GM23248 (cell line): ENCODE data around the gene SSNA1. TPM values are rescaled to one million over a fixed set of nuclear protein-coding genes. Genes with fewer than 3 reads are reported as not detected.

Source experiments
- DNase-seq: peaks from one replicate; pipeline ENCODE4 v3.0.0-alpha.2; 2015
- H2AFZ ChIP-seq: fragments of 200-600 bp; sonication (generic); 2 replicates; pipeline ENCODE4 v1.6.1; 2016; ENCODE audit warnings: antibody characterized with exemption
- H3F3A ChIP-seq: fragments of 200-600 bp; sonication (generic); 2 replicates; pipeline ENCODE4 v1.6.1; 2016; ENCODE audit warnings: mild to moderate bottlenecking, antibody characterized with exemption, mixed run types; ENCODE audit not compliant: insufficient read depth
- H3K27ac ChIP-seq: fragments of 200-600 bp; sonication (generic); 2 replicates; pipeline ENCODE4 v1.5.1; 2016; ENCODE audit warnings: mild to moderate bottlenecking
- H3K27me3 ChIP-seq: fragments of 200-600 bp; sonication (generic); replicated peaks from 2 replicates; pipeline ENCODE4 v1.6.1; 2016; ENCODE audit warnings: mild to moderate bottlenecking; ENCODE audit not compliant: insufficient read depth
- H3K36me3 ChIP-seq: fragments of 200-600 bp; sonication (generic); 2 replicates; pipeline ENCODE4 v1.6.1; 2016; ENCODE audit warnings: low read depth, mild to moderate bottlenecking
- H3K4me1 ChIP-seq: fragments of 200-600 bp; sonication (generic); 2 replicates; pipeline ENCODE4 v1.6.1; 2016; ENCODE audit warnings: mild to moderate bottlenecking; ENCODE audit not compliant: insufficient read depth
- H3K4me2 ChIP-seq: fragments of 200-600 bp; sonication (generic); one replicate; pipeline ENCODE4 v1.6.1; 2016; ENCODE audit warnings: mild to moderate bottlenecking; ENCODE audit not compliant: unreplicated experiment
- H3K4me3 ChIP-seq: fragments of 200-600 bp; sonication (generic); 2 replicates; pipeline ENCODE4 v1.5.1; 2016; ENCODE audit warnings: mild to moderate bottlenecking
- H3K79me2 ChIP-seq: fragments of 200-600 bp; sonication (generic); 2 replicates; pipeline ENCODE4 v1.6.1; 2016; ENCODE audit warnings: mild to moderate bottlenecking; ENCODE audit not compliant: insufficient read depth
- H3K9ac ChIP-seq: fragments of 200-600 bp; sonication (generic); 2 replicates; pipeline ENCODE4 v1.6.1; 2016; ENCODE audit warnings: mild to moderate bottlenecking
- H3K9me2 ChIP-seq: fragments of 200-600 bp; sonication (generic); 2 replicates; pipeline ENCODE4 v1.6.1; 2016; ENCODE audit warnings: mixed run types, mild to moderate bottlenecking, moderate library complexity; ENCODE audit not compliant: insufficient read depth
- H3K9me3 ChIP-seq: fragments of 200-600 bp; sonication (generic); one replicate; pipeline ENCODE4 v1.6.1; 2017; ENCODE audit warnings: low read depth
- H4K20me1 ChIP-seq: fragments of 200-600 bp; sonication (generic); 2 replicates; pipeline ENCODE4 v1.6.0; 2016; ENCODE audit not compliant: insufficient read depth
- EZH2 ChIP-seq: fragments of 200-600 bp; sonication (generic); IDR thresholded peaks from 2 replicates; pipeline ENCODE4 v1.6.1; 2018; ENCODE audit warnings: antibody characterized with exemption, mild to moderate bottlenecking; ENCODE audit not compliant: insufficient read depth, poor library complexity, severe bottlenecking
- EZH2phosphoT487 ChIP-seq: fragments of 200-600 bp; sonication (generic); IDR thresholded peaks from 2 replicates; pipeline ENCODE4 v1.6.1; 2018; ENCODE audit warnings: antibody characterized with exemption, moderate library complexity, mild to moderate bottlenecking, low read depth; ENCODE audit not compliant: insufficient read depth
- WGBS, 2 experiments: methylation state at CpG; one replicate each; pipeline ENCODE4 v1.1.6; 2015 to 2017; ENCODE audit warnings: low lambda C conversion rate in 2 of 2, low coverage in 1 of 2; ENCODE audit errors: missing lambda C conversion rate in 2 of 2; 5-methylcytosine and 5-hydroxymethylcytosine counted together
- in situ Hi-C: fragments of 300-500 bp; cut with MboI; formaldehyde crosslinking; loops from 2 replicates; pipeline ENCODE4 v1.15.0; 2020
- polyA plus RNA-seq: library from polyadenylated mRNA; unstranded; fragments of >200 nt; fragmentation: Nextera tagmentation; extraction: Ambion mirVana; gene quantifications from 2 replicates; pipeline ENCODE4 v1.2.1, GENCODE V29; 2016
- total RNA-seq: library from RNA; depleted of rRNA; stranded (reverse); fragments of >200 nt; shearing (Covaris generic); gene quantifications from 2 replicates; pipeline ENCODE4 v1.2.3, GENCODE V29; 2014

Gene SSNA1
- total and polyA plus RNA-seq, 2 experiments from 2014 or later: 93.1 to 105 TPM

GRCh38 chr9:137190315-137190856 lies 1.9 kb downstream of the SSNA1 start:
- Histone ChIP-seq H2AFZ (no peak overlapping the region), H3K9ac (peak overlapping the region; percentile 93), H4K20me1 (no peaks in the 10 kb centered on the region), H3K4me3 (no peak overlapping the region; the same call in 1 of the 2 replicates), H3K27me3 (no peaks in the 10 kb centered on the region), H3K9me3 (no peaks in the 10 kb centered on the region), H3K4me1 (peaks cover 16% of the 10 kb centered on the region), H3K9me2 (no peaks in the 10 kb centered on the region), H3F3A (peaks cover 10% of the 10 kb centered on the region), H3K36me3 (no peaks in the 10 kb centered on the region), H3K27ac (peak overlapping the region; percentile 93), H3K79me2 (peaks cover 87% of the 10 kb centered on the region), H3K4me2 (peak overlapping the region; percentile 93)
- no peak for TF ChIP-seq EZH2phosphoT487
- no peak for TF ChIP-seq EZH2
- 67 to 74% methylated on average over 7 to 8 of the region's 9 CpGs for WGBS, 2 experiments
- no peak for DNase-seq
- in situ Hi-C loops: no loop called here

- Histone ChIP-seq H3F3A (peaks cover 10% of the 10 kb centered on the region), H3K36me3 (no peaks in the 10 kb centered on the region), H3K9me2 (no peaks in the 10 kb centered on the region), H3K27ac (no peak overlapping the region), H2AFZ (no peak overlapping the region), H3K9ac (no peak overlapping the region), H3K4me3 (no peak overlapping the region), H3K4me2 (no peak overlapping the region), H3K9me3 (no peaks in the 10 kb centered on the region), H3K79me2 (peaks cover 83% of the 10 kb centered on the region), H4K20me1 (no peaks in the 10 kb centered on the region), H3K27me3 (no peaks in the 10 kb centered on the region), H3K4me1 (peaks cover 16% of the 10 kb centered on the region)
- in situ Hi-C loops: no loop called here
- no peak for TF ChIP-seq EZH2
- no peak for TF ChIP-seq EZH2phosphoT487
- 51 to 56% methylated on average over 3 of the region's 3 CpGs for WGBS, 2 experiments
- no peak for DNase-seq
Observed at GRCh38 chr9:137191245-137191644, 2.8 kb downstream of the SSNA1 start.

GRCh38 chr9:137191691-137192447 lies 3.4 kb downstream of the SSNA1 start:
- TF ChIP-seq EZH2phosphoT487: no peak
- no peak for TF ChIP-seq EZH2
- Histone ChIP-seq H3K36me3 (no peaks in the 10 kb centered on the region), H2AFZ (no peak overlapping the region), H3K79me2 (peaks cover 83% of the 10 kb centered on the region), H3K9me2 (no peaks in the 10 kb centered on the region), H3K27ac (no peak overlapping the region), H3K4me1 (peaks cover 12% of the 10 kb centered on the region), H4K20me1 (no peaks in the 10 kb centered on the region), H3F3A (peaks cover 10% of the 10 kb centered on the region), H3K4me2 (no peak overlapping the region), H3K27me3 (no peaks in the 10 kb centered on the region), H3K9ac (no peak overlapping the region), H3K4me3 (no peak overlapping the region), H3K9me3 (no peaks in the 10 kb centered on the region)
- 82 to 86% methylated on average over 12 to 22 of the region's 22 CpGs for WGBS, 2 experiments
- no peak for DNase-seq
- in situ Hi-C loops: no loop called here

- H3F3A ChIP-seq: peaks cover 10% of the 10 kb centered on the region
- no peaks in the 10 kb centered on the region for H3K36me3 ChIP-seq
- TF ChIP-seq EZH2 (no peak), EZH2phosphoT487 (no peak)
- H3K4me2 ChIP-seq: no peak overlapping the region
- no peak overlapping the region for H3K27ac ChIP-seq
- peaks cover 83% of the 10 kb centered on the region for H3K79me2 ChIP-seq
- H4K20me1 ChIP-seq: no peaks in the 10 kb centered on the region
- no peaks in the 10 kb centered on the region for H3K9me3 ChIP-seq
- H3K9me2 ChIP-seq: no peaks in the 10 kb centered on the region
- no peak overlapping the region for H2AFZ ChIP-seq
- no peak overlapping the region for H3K9ac ChIP-seq
- in situ Hi-C loops: no loop called here
- no peak for DNase-seq
- H3K4me1 ChIP-seq: peaks cover 8% of the 10 kb centered on the region
- H3K4me3 ChIP-seq: no peak overlapping the region
- no peaks in the 10 kb centered on the region for H3K27me3 ChIP-seq
- 77 to 90% methylated on average over 4 to 10 of the region's 10 CpGs for WGBS, 2 experiments
Observed at GRCh38 chr9:137192448-137192780, 3.9 kb downstream of the SSNA1 start.
